Measurements from ENCODE around the gene TSPAN6. TPM values are rescaled to one million over a fixed set of nuclear protein-coding genes. Genes with fewer than 3 reads are reported as not detected.
A peak's percentile ranks its signal among the peaks of the same experiment; 100 is the strongest.

TSPAN6 gene
- total RNA-seq, 2 donors from 2014 or later: 7.2 to 13.0 TPM

GRCh38 chrX:100647739-100648138, 11.1 kb upstream of the TSPAN6 start:
- H3K27ac ChIP-seq: peak overlapping the region in 1 of 2 donors; percentile 71
- no peak overlapping the region for H3K4me3 ChIP-seq
- H3K4me1 ChIP-seq (ENCODE audit: control insufficient read depth in 1 of 2, low read depth in 2 of 2): peaks cover 5 to 33% of the 10 kb centered on the region in 2 donors
- no peaks in the 10 kb centered on the region for H3K27me3 ChIP-seq (replicated peaks; ENCODE audit: insufficient read depth)
- no peak for TF ChIP-seq CTCF (IDR thresholded peaks at IDR 0.05)
- no peaks in the 10 kb centered on the region for H3K36me3 ChIP-seq
- ATAC-seq (ENCODE audit: insufficient number of reproducible peaks, low FRiP score, low read depth) (no peak), DNase-seq (ENCODE audit: low spot score) (no peak)
- H3K9me3 ChIP-seq: no peaks in the 10 kb centered on the region

GRCh38 chrX:100647095-100647494, 10.5 kb upstream of the TSPAN6 start:
- ATAC-seq (ENCODE audit: insufficient number of reproducible peaks, low FRiP score, low read depth) (no peak), DNase-seq (ENCODE audit: low spot score) (no peak)
- TF ChIP-seq CTCF (IDR thresholded peaks at IDR 0.05): no peak
- Histone ChIP-seq H3K27ac (peak overlapping the region in 1 of 2 donors; percentile 68), H3K4me3 (no peak overlapping the region), H3K27me3 (replicated peaks; ENCODE audit: insufficient read depth) (no peaks in the 10 kb centered on the region), H3K4me1 (ENCODE audit: control insufficient read depth in 1 of 2, low read depth in 2 of 2) (peaks cover 5 to 33% of the 10 kb centered on the region in 2 donors), H3K36me3 (no peaks in the 10 kb centered on the region), H3K9me3 (no peaks in the 10 kb centered on the region)

- H3K36me3 ChIP-seq: no peaks in the 10 kb centered on the region
- peak overlapping the region; percentile 56 to 68 for H3K27ac ChIP-seq
- DNase-seq (ENCODE audit: low spot score) (no peak), ATAC-seq (ENCODE audit: insufficient number of reproducible peaks, low FRiP score, low read depth) (no peak)
- TF ChIP-seq CTCF (IDR thresholded peaks at IDR 0.05): no peak
- H3K9me3 ChIP-seq: no peaks in the 10 kb centered on the region
- peak overlapping the region; percentile 67 for H3K4me3 ChIP-seq
- H3K27me3 ChIP-seq (replicated peaks; ENCODE audit: insufficient read depth): no peaks in the 10 kb centered on the region
- H3K4me1 ChIP-seq (ENCODE audit: control insufficient read depth in 1 of 2, low read depth in 2 of 2): peaks cover 5 to 33% of the 10 kb centered on the region in 2 donors
Measured at GRCh38 chrX:100645106-100645505, 8.5 kb upstream of the TSPAN6 start.

GRCh38 chrX:100643956-100644860, 7.6 kb upstream of the TSPAN6 start, which contains the start of gene SRPX2:
Gene SRPX2 (plus strand): TSS chrX:100644199. CDS start chrX:100646323, 2,124 bp downstream.
- Histone ChIP-seq H3K36me3 (no peaks in the 10 kb centered on the region), H3K27me3 (replicated peaks; ENCODE audit: insufficient read depth) (no peaks in the 10 kb centered on the region), H3K4me1 (ENCODE audit: control insufficient read depth in 1 of 2, low read depth in 2 of 2) (peaks cover 5 to 29% of the 10 kb centered on the region in 2 donors), H3K9me3 (no peaks in the 10 kb centered on the region), H3K27ac (peak within 1 kb of the TSS; percentile 56 to 68), H3K4me3 (peak within 1 kb of the TSS; percentile 67)
- TF ChIP-seq CTCF (IDR thresholded peaks at IDR 0.05): no peak
- ATAC-seq (ENCODE audit: insufficient number of reproducible peaks, low FRiP score, low read depth) (peak; percentile 91), DNase-seq (ENCODE audit: low spot score) (no peak)

- DNase-seq (ENCODE audit: low spot score): no peak
- no peak for ATAC-seq (ENCODE audit: insufficient number of reproducible peaks, low FRiP score, low read depth)
- H3K4me1 ChIP-seq (ENCODE audit: control insufficient read depth in 1 of 2, low read depth in 2 of 2): peaks cover 0 to 19% of the 10 kb centered on the region in 2 donors
- no peaks in the 10 kb centered on the region for H3K9me3 ChIP-seq
- no peaks in the 10 kb centered on the region for H3K27me3 ChIP-seq (replicated peaks; ENCODE audit: insufficient read depth)
- no peak overlapping the region for H3K4me3 ChIP-seq
- no peak for TF ChIP-seq CTCF (IDR thresholded peaks at IDR 0.05)
- peak overlapping the region in 1 of 2 donors; percentile 68 for H3K27ac ChIP-seq
- H3K36me3 ChIP-seq: no peaks in the 10 kb centered on the region
Measured at GRCh38 chrX:100643212-100643611, 6.6 kb upstream of the TSPAN6 start.
